Stimulated activated CD4-positive, alpha-beta T cell treated with anti-CD3 and anti-CD28 coated beads, Interleukin-2, amount 100 ng/mL, for 4 hours (primary cell): ENCODE data around the gene ITGB5.

Experiments used
- DNase-seq: peaks from one replicate; pipeline ENCODE4 v3.0.0-alpha.2; 2020; ENCODE audit warnings: low read depth

ITGB5 gene

GRCh38 chr3:124896824-124897526 lies 9.8 kb upstream of the ITGB5 start:
- no peak for DNase-seq

- DNase-seq = no peak
Observed at GRCh38 chr3:124895756-124896155, 8.6 kb upstream of the ITGB5 start.

GRCh38 chr3:124893526-124893925 lies 6.4 kb upstream of the ITGB5 start:
- no peak for DNase-seq

- DNase-seq = no peak
Observed at GRCh38 chr3:124890573-124891190, 3.5 kb upstream of the ITGB5 start.

GRCh38 chr3:124888482-124889441 lies 1.6 kb upstream of the ITGB5 start:
- DNase-seq = no peak

GRCh38 chr3:124887932-124888298 lies 750 bp upstream of the ITGB5 start:
- no peak for DNase-seq

- DNase-seq = peak; percentile 50
Observed at GRCh38 chr3:124886168-124887056, 753 bp downstream of the ITGB5 start.

GRCh38 chr3:124885466-124886167 lies 1.5 kb downstream of the ITGB5 start:
- no peak for DNase-seq

- DNase-seq = no peak
Observed at GRCh38 chr3:124884474-124885101, 2.6 kb downstream of the ITGB5 start.

- DNase-seq = no peak
Observed at GRCh38 chr3:124883766-124884473, 3.2 kb downstream of the ITGB5 start.

GRCh38 chr3:124882816-124883747 lies 4.1 kb downstream of the ITGB5 start:
- DNase-seq = no peak

GRCh38 chr3:124881976-124882697 lies 5.0 kb downstream of the ITGB5 start:
- no peak for DNase-seq

GRCh38 chr3:124879337-124879680 lies 7.9 kb downstream of the ITGB5 start:
- DNase-seq = no peak

- DNase-seq = no peak
Observed at GRCh38 chr3:124878561-124879336, 8.4 kb downstream of the ITGB5 start.

GRCh38 chr3:124877674-124878073 lies 9.5 kb downstream of the ITGB5 start:
- no peak for DNase-seq

GRCh38 chr3:124876401-124876878 lies 10.7 kb downstream of the ITGB5 start:
- DNase-seq = no peak

- DNase-seq = no peak
Observed at GRCh38 chr3:124873226-124873625, 13.9 kb downstream of the ITGB5 start.
